ENCODE measurements around the gene ELF5. TPM values are rescaled to one million over a fixed set of nuclear protein-coding genes. Genes with fewer than 3 reads are reported as not detected.

The ELF5 gene
- total and polyA plus RNA-seq, 2 of the 8 experiments (the other 6 are each of a cell fraction or from before 2014, with no cell fraction given) = not detected

DNA sequence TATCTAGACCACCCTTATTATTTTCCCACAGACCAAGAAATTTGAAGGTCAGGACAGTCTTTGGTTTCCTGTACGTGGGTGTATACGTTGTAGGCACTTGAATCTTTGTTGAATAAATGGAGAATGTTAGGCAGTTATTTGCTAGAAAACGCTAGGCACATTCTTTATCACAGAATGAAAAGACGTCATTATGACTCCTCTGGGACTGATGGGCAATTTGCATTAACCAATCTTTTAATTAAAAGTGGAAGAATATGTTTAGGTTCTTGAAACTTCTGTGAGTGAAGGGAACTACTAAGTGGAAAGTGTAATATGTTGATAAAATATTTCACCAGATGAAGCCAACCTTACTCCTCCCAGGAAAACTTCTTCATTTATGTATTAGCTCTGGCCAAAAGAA is 69.2 kb downstream of the ELF5 start (continued):
- TF ChIP-seq EP300 (IDR thresholded peaks at IDR 0.05; ENCODE audit: borderline replicate concordance in 1 of 2, low read depth in 2 of 2, low read length in 2 of 2) = no peak
- no peak for TF ChIP-seq HDAC2 (IDR thresholded peaks at IDR 0.05; ENCODE audit: borderline replicate concordance in 1 of 2, low read depth in 2 of 2, low read length in 2 of 2)
- TF ChIP-seq NRF1 (IDR thresholded peaks at IDR 0.05; ENCODE audit: low read depth, low read length) = no peak
- no peak for TF ChIP-seq HDAC6 (IDR thresholded peaks at IDR 0.05; ENCODE audit: low read depth, low read length)
- no peak for TF ChIP-seq CBX8 (IDR thresholded peaks at IDR 0.05; ENCODE audit: borderline replicate concordance, low read depth, low read length)
- no peak for TF ChIP-seq RNF2 (IDR thresholded peaks at IDR 0.05; ENCODE audit: borderline replicate concordance, low read depth, low read length, missing control alignments, poor library complexity, severe bottlenecking)
- no peak for TF ChIP-seq SIN3A (conservative IDR thresholded peaks at IDR 0.05 in 1 of 2, IDR thresholded peaks at IDR 0.05 in 1 of 2; ENCODE audit: low read depth in 1 of 2, low read length in 2 of 2)
- no peak for TF ChIP-seq POLR2AphosphoS5 (IDR thresholded peaks at IDR 0.05; ENCODE audit: low read depth, low read length)

All from H1 (cell line).